Right lobe of liver (tissue), 6 donors: Measurements from ENCODE around the gene PTPRN2. TPM values are rescaled to one million over a fixed set of nuclear protein-coding genes. Genes with fewer than 3 reads are reported as not detected.

Source experiments
- ATAC-seq, 4 donors: fragments of 200-7000 bp; cut with Tn5 transposase; one replicate each; pipeline ENCODE4 v1.9.1; 2020; ENCODE audit warnings: mild to moderate bottlenecking in 4 of 4, moderate library complexity in 4 of 4
- DNase-seq, 3 donors: peaks; one replicate each; pipeline ENCODE4 v3.0.0-alpha.2; 2020
- H3K27ac ChIP-seq, 3 donors: fragments of 200-600 bp; one replicate each; pipeline ENCODE4 v1.8.0; 2022
- H3K27me3 ChIP-seq, 2 donors: fragments of 200-600 bp; one replicate each; pipeline ENCODE4 v1.8.0; 2022
- H3K36me3 ChIP-seq, 4 donors: fragments of 200-600 bp; sonication (generic) in 1 of 4; one replicate each; pipeline versions ENCODE4 v1.5.1 to v1.8.0; 2017 to 2022; ENCODE audit warnings: control low read depth in 1 of 4
- H3K4me1 ChIP-seq, 4 donors: fragments of 200-600 bp; sonication (generic) in 1 of 4; one replicate each; pipeline versions ENCODE4 v1.5.1 to v1.8.0; 2017 to 2022; ENCODE audit warnings: control low read depth in 1 of 4
- H3K4me3 ChIP-seq, 3 donors: fragments of 200-600 bp; one replicate each; pipeline ENCODE4 v1.8.0; 2022
- H3K9me3 ChIP-seq, 4 donors: fragments of 200-600 bp; sonication (generic) in 1 of 4; one replicate each; pipeline versions ENCODE4 v1.5.1 to v1.8.0; 2017 to 2022; ENCODE audit warnings: control low read depth in 1 of 4
- CTCF ChIP-seq, 4 donors: fragments of 200-600 bp in 3 of 4; fragments of 450-650 bp in 1 of 4; IDR thresholded peaks; one replicate each; pipeline versions ENCODE4 v1.5.1 to v1.8.0; 2016 to 2022; ENCODE audit warnings: antibody characterized with exemption in 4 of 4, mild to moderate bottlenecking in 2 of 4
- POLR2A ChIP-seq: fragments of 450-650 bp; IDR thresholded peaks from one replicate; pipeline ENCODE4 v1.6.1; 2017; ENCODE audit warnings: antibody characterized with exemption, mild to moderate bottlenecking
- WGBS: methylation state at CpG from one replicate; pipeline ENCODE4 v1.1.6; 2018; ENCODE audit warnings: low coverage, low lambda C conversion rate; ENCODE audit not compliant: insufficient coverage; ENCODE audit errors: missing lambda C conversion rate; 5-methylcytosine and 5-hydroxymethylcytosine counted together
- intact Hi-C, 2 donors: fragments of 100-400 bp; cut with DNase I; formaldehyde crosslinking; loops; one replicate each; pipeline versions ENCODE4 v1.11.2 to v1.14.1; 2022
- total RNA-seq, 6 experiments: library from RNA; depleted of rRNA in 2 of 6; stranded (reverse); fragments of >200 nt in 2 of 6; fragmentation: NEBNext Ultra II Directional in 3 of 6; extraction: Animal tissue kit (Norgen Biotek cat#: 25700) in 3 of 6; gene quantifications; one replicate each; pipeline versions ENCODE4 v1.1.0 to v1.2.4, GENCODE V29; 2016 to 2023
- donor health status: DM: no; HTN: yes; CAD: no.
- donor health status: DM: no; HTN: no; CAD: no.
- donor health status: DM: no; HTN: no; CAD: no.
- donor health status: DM: no; HTN: yes; CAD: no.
- donor health status: DM: no; HTN: yes; CAD: no.

The PTPRN2 gene
- total RNA-seq, 6 experiments from 2014 or later, result 0.15 to 0.87 (median 0.67) TPM

- Histone ChIP-seq H3K27ac (no peak overlapping the region), H3K27me3 (no peaks in the 10 kb centered on the region), H3K36me3 (no peaks in the 10 kb centered on the region), H3K4me3 (no peak overlapping the region), H3K4me1 (no peaks in the 10 kb centered on the region), H3K9me3 (no peaks in the 10 kb centered on the region)
- intact Hi-C loops, result no loop called here
- TF ChIP-seq POLR2A, result no peak
- ATAC-seq (no peak), DNase-seq (no peak)
- 100% methylated on average over 2 of the region's 11 CpGs for WGBS
Observed at GRCh38 chr7:157676001-157676400, 911.6 kb downstream of the PTPRN2 start.

- Histone ChIP-seq H3K27ac (no peak overlapping the region), H3K4me1 (no peaks in the 10 kb centered on the region), H3K9me3 (no peaks in the 10 kb centered on the region), H3K27me3 (no peaks in the 10 kb centered on the region), H3K4me3 (no peak overlapping the region), H3K36me3 (no peaks in the 10 kb centered on the region)
- DNase-seq, result peak in 2 of 3 donors; percentile 32 to 52
- no peak for ATAC-seq
- intact Hi-C loops, result no loop called here
- no peak for TF ChIP-seq POLR2A
- no peak for TF ChIP-seq CTCF (IDR thresholded peaks at IDR 0.05)
- WGBS, result 74% methylated on average over 9 of the region's 21 CpGs
Observed at GRCh38 chr7:157675427-157675927, 912.1 kb downstream of the PTPRN2 start.

- Histone ChIP-seq H3K4me1 (no peaks in the 10 kb centered on the region), H3K4me3 (no peak overlapping the region), H3K27ac (no peak overlapping the region), H3K36me3 (no peaks in the 10 kb centered on the region), H3K9me3 (no peaks in the 10 kb centered on the region), H3K27me3 (no peaks in the 10 kb centered on the region)
- intact Hi-C loops, result no loop called here
- peak in 1 of 3 donors; percentile 45 for DNase-seq
- no peak for ATAC-seq
- no peak for TF ChIP-seq CTCF (IDR thresholded peaks at IDR 0.05)
- no peak for TF ChIP-seq POLR2A
- WGBS, result 70% methylated on average over 3 of the region's 30 CpGs
Observed at GRCh38 chr7:157674715-157675426, 912.8 kb downstream of the PTPRN2 start.

GRCh38 chr7:157674027-157674714, 913.5 kb downstream of the PTPRN2 start:
- TF ChIP-seq CTCF (IDR thresholded peaks at IDR 0.05) (no peak), POLR2A (no peak)
- H3K4me3 ChIP-seq, result no peak overlapping the region
- WGBS, result 70% methylated on average over 16 of the region's 28 CpGs
- H3K27ac ChIP-seq, result no peak overlapping the region
- ATAC-seq (no peak), DNase-seq (no peak)
- no peaks in the 10 kb centered on the region for H3K36me3 ChIP-seq
- no peaks in the 10 kb centered on the region for H3K27me3 ChIP-seq
- H3K4me1 ChIP-seq, result no peaks in the 10 kb centered on the region
- no peaks in the 10 kb centered on the region for H3K9me3 ChIP-seq
- intact Hi-C loops, result no loop called here

- intact Hi-C loops, result no loop called here
- Histone ChIP-seq H3K4me3 (no peak overlapping the region), H3K36me3 (no peaks in the 10 kb centered on the region), H3K4me1 (no peaks in the 10 kb centered on the region), H3K27ac (no peak overlapping the region), H3K27me3 (no peaks in the 10 kb centered on the region), H3K9me3 (no peaks in the 10 kb centered on the region)
- TF ChIP-seq CTCF (IDR thresholded peaks at IDR 0.05), result no peak
- TF ChIP-seq POLR2A, result no peak
- DNase-seq, result no peak
- 72% methylated on average over 8 of the region's 14 CpGs for WGBS
- ATAC-seq, result no peak
Observed at GRCh38 chr7:157673573-157673972, 914.0 kb downstream of the PTPRN2 start.
